GM19099 (cell line): ENCODE results near the gene MYLK3.

Source experiments
- POLR2A ChIP-seq: IDR thresholded peaks from 3 replicates; pipeline ENCODE4 v1.6.1; 2011; ENCODE audit warnings: low read depth; ENCODE audit not compliant: insufficient read length; ENCODE audit errors: extremely low read depth

Gene MYLK3

GRCh38 chr16:46714797-46715591 lies 33.1 kb downstream of the MYLK3 start:
- no peak for TF ChIP-seq POLR2A

DNA sequence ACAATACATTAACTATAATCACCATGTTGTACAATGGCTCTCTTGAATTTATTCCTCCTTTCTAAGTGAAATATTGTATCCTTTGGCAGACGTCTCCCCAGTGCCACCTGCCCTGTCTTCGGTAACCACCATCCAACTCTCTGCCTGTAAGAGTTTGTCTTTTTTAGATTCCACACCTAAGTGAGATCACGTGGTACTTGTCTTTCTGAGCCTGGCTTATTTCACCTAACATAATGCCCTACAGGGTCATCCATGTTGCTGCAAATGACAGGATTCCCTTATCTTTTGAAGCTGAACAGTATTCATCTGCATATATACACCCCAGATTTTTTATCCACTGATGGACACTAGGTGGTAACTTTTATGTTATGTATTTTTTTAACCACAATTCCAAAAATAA lies 34.5 kb downstream of the MYLK3 start:
- TF ChIP-seq POLR2A, result no peak

DNA sequence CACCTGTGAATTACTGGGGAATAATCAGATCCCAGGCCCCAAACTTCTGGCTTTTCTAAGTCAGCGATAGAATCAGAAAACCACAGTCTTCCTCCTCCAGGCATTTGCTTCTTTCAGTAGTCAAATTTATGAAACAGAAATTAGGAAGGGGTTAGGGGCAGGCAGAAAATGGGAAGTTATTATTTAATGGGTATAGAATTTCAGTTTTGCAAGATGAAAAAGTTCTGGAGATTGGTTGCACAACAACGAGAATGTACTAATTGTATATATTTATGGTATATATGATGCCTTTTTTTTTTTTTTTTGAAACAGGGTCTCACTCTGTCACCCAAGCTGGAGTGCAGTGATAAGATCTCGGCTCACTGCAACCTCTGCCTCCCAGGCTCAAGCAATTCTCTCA lies 35.2 kb downstream of the MYLK3 start:
- TF ChIP-seq POLR2A, result no peak

DNA sequence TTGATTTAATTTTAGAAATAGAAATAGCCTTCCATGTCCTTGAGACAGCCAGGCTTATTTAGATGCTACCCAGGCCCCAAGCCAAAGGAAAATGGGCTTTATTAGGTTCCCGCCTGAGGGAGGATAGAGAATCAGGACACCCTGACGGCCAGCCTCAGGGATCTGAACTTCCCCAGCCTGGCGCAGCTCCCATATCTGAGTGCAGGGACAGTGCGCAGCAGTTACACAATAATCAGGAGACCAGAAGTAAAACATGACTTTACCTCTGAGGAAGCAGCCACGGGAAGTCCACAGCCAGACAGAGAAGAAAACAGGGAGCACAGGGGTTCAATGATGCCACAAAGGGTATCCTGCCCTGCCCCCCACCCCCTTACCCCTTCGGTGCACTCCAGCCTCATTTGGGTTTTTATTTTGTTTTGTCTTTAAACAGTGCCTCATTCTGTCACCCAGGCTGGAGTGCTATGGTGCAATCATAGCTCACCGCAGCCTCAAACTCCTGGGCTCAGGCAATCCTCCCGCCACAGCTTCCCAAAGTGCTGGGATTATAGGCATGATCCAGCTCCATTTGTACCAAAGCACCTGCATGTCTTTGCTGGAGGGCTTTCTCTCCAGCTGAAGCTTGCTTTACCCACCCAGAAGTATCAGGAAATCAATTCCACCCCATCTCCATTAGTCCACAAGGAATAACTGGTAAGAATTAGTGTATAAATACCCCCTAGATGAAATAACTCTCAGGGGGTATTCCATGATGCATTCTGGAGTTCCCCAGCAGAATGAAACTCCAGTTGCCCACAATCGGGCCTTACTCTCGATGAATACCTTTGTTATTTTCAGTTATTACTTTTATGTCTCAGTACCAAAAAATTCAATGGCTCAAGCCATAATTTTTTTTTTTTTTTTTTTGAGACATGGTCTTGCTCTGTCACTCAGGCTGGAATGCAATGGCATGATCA lies 36.8 kb downstream of the MYLK3 start:
- no peak for TF ChIP-seq POLR2A

DNA sequence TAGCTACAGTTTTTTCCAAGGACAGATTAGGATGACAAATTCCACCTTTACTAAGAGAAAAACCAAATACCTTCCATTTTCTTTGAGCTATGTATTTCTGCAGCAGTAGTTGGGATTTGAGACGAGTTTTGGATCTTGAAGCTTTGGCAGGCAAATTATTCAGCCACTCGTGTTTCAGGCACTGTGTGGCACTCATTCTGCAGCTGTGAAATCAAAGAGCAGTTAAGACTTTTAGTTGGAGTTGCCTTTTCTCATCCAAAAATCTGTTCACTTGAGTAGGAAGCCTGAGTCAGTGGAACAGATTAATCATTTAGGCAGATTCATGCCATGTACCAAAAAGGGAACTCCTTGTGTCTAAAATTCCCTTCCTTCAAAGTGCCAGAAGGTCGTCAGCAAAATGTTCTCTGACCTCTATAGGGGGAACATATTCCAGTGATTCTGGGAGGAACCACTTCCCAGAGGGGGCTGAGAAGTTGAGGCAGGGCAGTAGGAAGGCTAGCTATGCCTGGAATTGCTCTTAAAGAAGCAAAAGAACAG lies 38.6 kb downstream of the MYLK3 start:
- TF ChIP-seq POLR2A, result no peak

GRCh38 chr16:46706642-46707041 lies 41.5 kb downstream of the MYLK3 start:
- no peak for TF ChIP-seq POLR2A

GRCh38 chr16:46702030-46702429 lies 46.1 kb downstream of the MYLK3 start:
- no peak for TF ChIP-seq POLR2A

DNA sequence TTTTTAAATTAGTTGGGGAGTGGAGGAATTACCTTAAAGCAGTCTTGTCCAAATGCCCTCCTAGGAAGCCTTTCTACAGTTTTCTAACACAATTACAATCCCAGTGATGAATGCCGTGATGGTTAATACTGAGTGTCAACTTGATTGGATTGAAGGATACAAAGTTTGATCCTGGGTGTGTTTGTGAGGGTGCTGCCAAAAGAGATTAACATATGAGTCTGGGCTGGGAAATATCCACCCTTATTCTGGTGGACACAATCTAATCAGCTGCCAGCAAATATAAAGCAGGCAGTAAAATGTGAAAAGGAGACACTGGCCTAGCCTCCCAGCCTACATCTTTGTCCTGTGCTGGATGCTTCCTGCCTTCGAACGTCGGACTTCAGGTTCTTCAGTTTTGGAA lies 46.5 kb downstream of the MYLK3 start:
- TF ChIP-seq POLR2A, result no peak

DNA sequence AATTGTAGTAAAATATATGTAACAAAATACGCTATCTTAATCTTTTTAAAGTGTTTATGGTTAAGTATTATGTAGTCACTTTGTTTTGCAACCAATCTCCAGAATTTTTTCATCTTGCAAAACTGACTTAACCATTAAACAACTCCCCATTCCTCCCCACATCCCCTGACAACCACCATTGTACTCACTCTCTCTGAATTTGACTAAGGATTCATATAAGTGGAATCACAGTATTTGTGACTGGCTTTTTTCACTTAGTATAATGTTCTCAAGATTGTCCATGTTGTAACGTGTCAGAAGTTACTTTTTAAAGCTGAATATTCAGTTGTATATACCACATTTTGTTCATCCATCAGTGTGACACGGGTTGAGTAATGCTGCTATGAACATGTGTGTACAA lies 48.1 kb downstream of the MYLK3 start:
- no peak for TF ChIP-seq POLR2A

DNA sequence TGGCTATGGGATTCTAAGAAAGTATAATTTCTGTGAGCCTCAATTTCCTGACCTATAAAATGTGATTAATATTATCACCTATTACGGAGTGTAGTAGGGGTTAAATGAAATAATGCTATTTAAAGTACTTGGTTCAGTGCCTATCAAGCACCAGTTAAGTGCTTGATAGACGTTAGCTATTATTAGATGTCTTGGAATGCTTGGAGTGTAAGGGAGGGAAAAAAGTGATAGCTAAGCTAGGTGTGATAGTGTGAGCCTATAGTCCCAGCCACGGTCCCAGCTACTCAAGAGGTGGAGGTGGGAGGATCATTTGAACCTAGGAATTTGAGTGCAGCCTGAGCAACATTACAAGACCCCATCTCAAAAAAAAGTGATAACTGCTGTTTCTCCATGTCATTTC lies 51.2 kb downstream of the MYLK3 start:
- no peak for TF ChIP-seq POLR2A

- TF ChIP-seq POLR2A, result no peak
These were observed 52.2 kb downstream of the MYLK3 start for GRCh38 chr16:46695937-46696336.

DNA sequence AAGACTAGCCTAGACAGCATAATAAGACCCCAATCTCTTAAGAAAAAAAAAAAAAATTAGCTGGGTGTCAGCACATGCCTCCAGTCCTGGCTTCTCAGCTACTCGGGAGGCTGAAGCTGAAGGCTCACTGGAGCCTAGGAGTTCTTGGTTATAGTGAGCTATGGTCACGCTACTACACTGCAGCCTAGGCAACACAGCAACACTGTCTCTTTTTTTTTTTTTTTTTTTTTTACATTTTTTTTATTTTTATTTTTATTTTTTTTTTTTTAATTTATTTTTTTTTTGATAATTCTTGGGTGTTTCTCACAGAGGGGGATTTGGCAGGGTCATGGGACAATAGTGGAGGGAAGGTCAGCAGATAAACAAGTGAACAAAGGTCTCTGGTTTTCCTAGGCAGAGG lies 54.5 kb downstream of the MYLK3 start:
- TF ChIP-seq POLR2A, result no peak

- no peak for TF ChIP-seq POLR2A
These were observed 56.4 kb downstream of the MYLK3 start for GRCh38 chr16:46691726-46692125.

DNA sequence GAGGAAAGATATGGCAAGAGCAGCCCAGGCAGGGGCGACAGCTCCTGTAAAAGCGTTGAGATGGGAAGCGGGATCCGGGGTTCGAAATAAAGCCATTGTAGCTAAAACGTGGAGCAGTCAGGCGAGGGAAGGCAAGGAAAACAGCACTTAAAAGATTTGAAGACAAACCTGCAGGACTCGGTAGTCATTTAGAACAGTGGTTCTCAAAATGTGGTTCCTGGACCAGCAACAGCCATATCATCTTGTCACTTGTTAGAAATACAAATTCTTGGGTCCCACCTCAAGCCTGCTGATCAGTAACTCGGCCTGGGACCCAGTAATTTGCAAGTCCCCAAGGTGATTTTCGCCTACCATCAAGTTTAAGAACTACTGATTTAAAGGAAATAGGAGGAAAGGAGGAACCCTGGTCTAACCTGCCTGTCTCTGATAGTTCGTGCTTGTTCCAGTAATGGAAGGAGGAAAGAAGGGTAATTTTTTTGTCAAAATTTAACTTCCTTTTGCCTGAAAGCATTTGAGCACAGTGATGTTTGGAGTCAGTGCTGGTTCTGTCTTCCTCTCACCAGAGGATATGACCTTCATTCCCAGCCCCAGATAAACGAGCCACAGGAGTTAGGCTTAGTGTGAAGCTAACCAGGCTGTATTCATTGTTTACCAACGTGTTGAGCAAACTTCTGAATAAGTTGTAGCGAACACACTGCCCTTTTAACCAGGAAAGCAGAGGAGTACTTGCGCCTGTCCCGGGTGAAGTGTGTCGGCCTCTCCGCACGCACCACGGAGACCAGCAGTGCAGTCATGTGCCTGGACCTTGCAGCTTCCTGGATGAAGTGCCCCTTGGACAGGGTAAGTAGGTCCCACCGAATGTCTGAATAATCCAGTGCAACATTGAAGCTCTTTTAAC lies 57.6 kb downstream of the MYLK3 start:
- TF ChIP-seq POLR2A, result no peak
